ENCODE results near the gene VASP. TPM values are rescaled to one million over a fixed set of nuclear protein-coding genes. Genes with fewer than 3 reads are reported as not detected.
A peak's percentile ranks its signal among the peaks of the same experiment; 100 is the strongest.

Gene VASP
- total and polyA plus RNA-seq, 10 donors = 146 to 386 (median 199) TPM

DNA sequence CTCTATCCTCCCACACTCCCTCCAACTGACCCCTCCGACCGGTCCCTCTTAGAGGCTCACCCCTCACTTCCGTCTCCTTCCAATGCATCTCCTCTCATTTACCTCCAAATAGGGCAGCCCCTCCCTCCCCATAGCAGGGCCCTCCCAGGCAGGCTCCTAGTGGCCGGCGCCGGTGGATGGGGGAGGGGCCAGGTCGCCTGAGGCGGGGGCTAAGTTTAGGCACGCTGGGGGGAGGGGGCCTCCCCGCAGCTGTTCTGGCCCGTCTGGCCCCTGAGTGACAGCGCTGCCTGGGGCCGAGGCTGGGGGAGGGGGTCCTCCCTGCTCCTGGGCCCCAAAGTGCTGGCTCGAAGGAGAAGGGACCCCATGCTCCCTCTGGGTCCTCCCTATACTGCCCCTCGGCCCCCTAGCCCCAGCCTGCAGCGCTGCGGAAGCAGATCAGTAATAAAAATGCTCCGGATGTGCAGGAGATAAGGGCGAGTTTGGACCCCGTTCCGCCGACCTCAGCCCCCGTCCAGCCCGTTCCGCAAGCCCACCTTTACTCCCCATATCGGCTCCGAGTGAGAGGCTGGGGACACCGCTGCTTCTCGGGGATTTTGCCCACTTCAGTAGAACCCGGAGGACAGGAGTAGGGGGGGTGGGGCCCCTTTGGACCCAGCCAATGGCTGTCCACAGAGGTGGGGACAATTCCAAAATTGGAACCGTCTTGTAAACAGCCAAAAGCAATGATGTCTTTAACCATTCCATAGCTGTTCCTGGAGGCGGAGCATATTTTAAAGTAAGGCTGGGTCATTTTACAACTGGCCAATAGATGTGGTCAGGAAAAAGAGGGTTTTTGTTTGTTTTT, 14.4 kb upstream of the VASP start:
- peaks cover 0 to 57% (median 25%) of the 10 kb centered on the region in 7 donors for H3K27me3 ChIP-seq (replicated peaks in 1 of 7)
- H3K36me3 ChIP-seq = peaks cover 0 to 11% (median 0%) of the 10 kb centered on the region in 6 donors
- intact Hi-C loops (cut with DNase I; ENCODE audit: low total_unique reads) = no loop called here
- peak overlapping the region in 6 of 8 donors; percentile 43 to 74 (median 66) for H3K27ac ChIP-seq
- WGBS, 5 donors = 2 to 6% (median 4%) methylated on average over 17 to 32 of the region's 32 CpGs
- peak; percentile 8 to 48 (median 25) for TF ChIP-seq POLR2AphosphoS5 (IDR thresholded peaks at IDR 0.05)
- no peak for TF ChIP-seq POLR2A (IDR thresholded peaks at IDR 0.05)
- H3K4me3 ChIP-seq = peak overlapping the region; percentile 14 to 65 (median 42)
- no peaks in the 10 kb centered on the region for H3K9me3 ChIP-seq
- H3K4me1 ChIP-seq = peaks cover 16 to 53% (median 39%) of the 10 kb centered on the region in 6 donors
- DNase-seq = no peak

DNA sequence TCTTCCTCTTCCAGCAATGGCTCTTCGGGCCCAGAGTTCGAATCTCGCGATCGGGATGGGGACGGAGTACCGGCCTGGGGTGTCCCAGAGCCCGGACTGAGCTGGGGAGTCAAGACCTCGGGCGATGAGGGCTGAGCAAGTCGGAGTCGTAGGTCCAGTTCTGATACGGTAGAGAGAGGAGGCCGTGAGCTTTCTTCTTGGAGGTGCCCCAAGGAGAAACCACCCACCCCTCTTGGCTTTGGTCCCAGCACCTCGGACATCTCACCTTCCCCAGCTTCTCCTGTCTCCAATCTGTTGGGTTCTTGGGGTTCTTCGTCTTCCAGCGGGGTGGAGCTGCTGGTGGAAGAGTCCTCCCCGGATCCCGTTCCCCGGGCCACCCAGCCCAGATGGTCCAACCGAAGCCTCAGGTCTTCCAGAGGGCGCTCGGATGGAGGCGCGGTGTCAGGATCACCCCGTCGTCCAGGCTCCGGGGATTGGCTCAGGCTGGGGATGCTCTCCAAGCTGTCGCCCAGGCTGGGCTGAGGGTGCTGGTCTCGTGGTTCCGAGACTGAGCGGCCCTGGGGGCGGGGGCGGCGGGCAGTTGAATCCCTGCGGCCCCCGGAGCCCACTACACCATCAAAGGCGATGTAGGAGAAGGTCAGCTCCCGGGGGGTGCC, 12.9 kb upstream of the VASP start:
- peak overlapping the region in 1 of 8 donors; percentile 65 for H3K4me3 ChIP-seq
- DNase-seq = no peak
- TF ChIP-seq POLR2A (IDR thresholded peaks at IDR 0.05) = no peak
- no peak for TF ChIP-seq CTCF (IDR thresholded peaks at IDR 0.05 in 8 of 11, conservative IDR thresholded peaks at IDR 0.05 in 3 of 11)
- no peak for TF ChIP-seq POLR2AphosphoS5 (IDR thresholded peaks at IDR 0.05)
- no peak overlapping the region for H3K27ac ChIP-seq
- peaks cover 0 to 73% (median 37%) of the 10 kb centered on the region in 7 donors for H3K27me3 ChIP-seq (replicated peaks in 1 of 7)
- intact Hi-C loops (cut with DNase I; ENCODE audit: low total_unique reads) = no loop called here
- WGBS, 5 donors = 91 to 96% (median 94%) methylated on average over 20 to 39 of the region's 39 CpGs
- H3K4me1 ChIP-seq = peaks cover 31 to 68% (median 54%) of the 10 kb centered on the region in 6 donors
- H3K36me3 ChIP-seq = peaks cover 0 to 6% (median 0%) of the 10 kb centered on the region in 6 donors
- no peaks in the 10 kb centered on the region for H3K9me3 ChIP-seq

DNA sequence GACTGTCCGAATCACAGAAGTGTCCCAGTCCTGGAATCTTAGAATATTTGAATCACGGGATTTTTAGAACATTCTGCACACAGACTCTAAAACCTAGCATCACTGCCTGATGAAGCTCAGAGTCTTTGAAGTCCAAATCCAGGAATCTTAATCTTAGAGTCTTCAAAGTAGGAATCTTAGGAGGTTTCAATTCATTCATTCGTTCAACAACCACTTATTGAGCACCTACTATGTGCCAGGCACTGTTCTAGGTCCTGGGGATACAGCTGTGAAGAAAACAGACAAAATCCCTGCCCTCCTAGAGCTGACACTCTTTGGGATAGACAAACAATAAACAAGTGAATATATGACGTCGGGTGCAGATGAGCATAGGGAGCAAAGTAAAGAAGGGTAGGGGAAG, 12.1 kb upstream of the VASP start:
- TF ChIP-seq CTCF (IDR thresholded peaks at IDR 0.05 in 8 of 11, conservative IDR thresholded peaks at IDR 0.05 in 3 of 11) = no peak
- Histone ChIP-seq H3K4me1 (peaks cover 31 to 76% (median 59%) of the 10 kb centered on the region in 6 donors), H3K36me3 (peaks cover 0 to 6% (median 0%) of the 10 kb centered on the region in 6 donors), H3K4me3 (no peak overlapping the region), H3K27me3 (replicated peaks in 1 of 7) (peaks cover 0 to 81% (median 43%) of the 10 kb centered on the region in 7 donors), H3K9me3 (no peaks in the 10 kb centered on the region), H3K27ac (no peak overlapping the region)
- intact Hi-C loops (cut with DNase I; ENCODE audit: low total_unique reads) = no loop called here
- no peak for DNase-seq
- 79 to 90% (median 87%) methylated on average over 5 of the region's 5 CpGs for WGBS, 5 donors

DNA sequence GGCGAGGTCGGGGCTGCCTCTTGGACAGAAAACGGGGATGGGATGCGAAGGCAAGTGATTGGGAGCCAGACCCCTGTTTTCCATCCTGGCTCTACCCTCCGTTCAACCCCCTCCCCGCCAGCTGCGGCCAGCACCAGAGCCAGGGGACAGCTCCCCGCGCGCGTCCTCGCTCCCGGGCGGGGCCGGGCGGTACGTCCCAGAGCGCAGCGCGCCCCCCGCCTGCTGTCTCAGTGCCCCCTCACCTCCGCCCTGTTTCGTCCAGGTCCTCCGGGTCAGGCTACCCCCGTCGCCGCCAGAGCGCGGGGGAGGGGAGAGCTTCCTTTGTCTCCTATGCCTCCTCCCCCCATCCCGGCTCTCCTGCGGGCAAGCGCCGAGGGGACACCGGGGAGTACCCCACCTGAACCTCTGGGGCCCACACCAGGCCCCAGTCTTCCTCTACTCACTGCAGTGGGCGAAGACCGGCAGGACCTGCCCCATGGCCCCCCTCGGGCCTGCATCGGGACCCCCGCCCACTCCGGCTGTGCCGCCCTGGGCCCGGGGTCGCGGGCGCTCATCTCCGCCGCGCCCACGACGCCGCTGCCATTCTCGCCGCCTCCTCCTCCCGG, 10.8 kb upstream of the VASP start:
- peaks cover 0 to 6% (median 0%) of the 10 kb centered on the region in 6 donors for H3K36me3 ChIP-seq
- peaks cover 0 to 85% (median 43%) of the 10 kb centered on the region in 7 donors for H3K27me3 ChIP-seq (replicated peaks in 1 of 7)
- peaks cover 31 to 89% (median 62%) of the 10 kb centered on the region in 6 donors for H3K4me1 ChIP-seq
- DNase-seq = peak; percentile 91
- TF ChIP-seq POLR2AphosphoS5 (IDR thresholded peaks at IDR 0.05) = peak in 1 of 3 donors; percentile 39
- TF ChIP-seq POLR2A (IDR thresholded peaks at IDR 0.05) = no peak
- H3K9me3 ChIP-seq = no peaks in the 10 kb centered on the region
- H3K27ac ChIP-seq = peak overlapping the region in 3 of 8 donors; percentile 53 to 83 (median 72)
- peak overlapping the region; percentile 50 to 83 (median 68) for H3K4me3 ChIP-seq
- intact Hi-C loops (cut with DNase I; ENCODE audit: low total_unique reads) = no loop called here
- WGBS, 5 donors = 0 to 2% (median 1%) methylated on average over 24 to 54 of the region's 54 CpGs

Data from spleen (tissue), 11 donors.